ENCODE results near the gene LYPD6.
A peak's percentile ranks its signal among the peaks of the same experiment; 100 is the strongest.
"Not testable (repeated sequence)": the region's sequence is repeated elsewhere in the genome, so short reads cannot be mapped to it uniquely, and the experiment has no call there.

LYPD6 gene

DNA sequence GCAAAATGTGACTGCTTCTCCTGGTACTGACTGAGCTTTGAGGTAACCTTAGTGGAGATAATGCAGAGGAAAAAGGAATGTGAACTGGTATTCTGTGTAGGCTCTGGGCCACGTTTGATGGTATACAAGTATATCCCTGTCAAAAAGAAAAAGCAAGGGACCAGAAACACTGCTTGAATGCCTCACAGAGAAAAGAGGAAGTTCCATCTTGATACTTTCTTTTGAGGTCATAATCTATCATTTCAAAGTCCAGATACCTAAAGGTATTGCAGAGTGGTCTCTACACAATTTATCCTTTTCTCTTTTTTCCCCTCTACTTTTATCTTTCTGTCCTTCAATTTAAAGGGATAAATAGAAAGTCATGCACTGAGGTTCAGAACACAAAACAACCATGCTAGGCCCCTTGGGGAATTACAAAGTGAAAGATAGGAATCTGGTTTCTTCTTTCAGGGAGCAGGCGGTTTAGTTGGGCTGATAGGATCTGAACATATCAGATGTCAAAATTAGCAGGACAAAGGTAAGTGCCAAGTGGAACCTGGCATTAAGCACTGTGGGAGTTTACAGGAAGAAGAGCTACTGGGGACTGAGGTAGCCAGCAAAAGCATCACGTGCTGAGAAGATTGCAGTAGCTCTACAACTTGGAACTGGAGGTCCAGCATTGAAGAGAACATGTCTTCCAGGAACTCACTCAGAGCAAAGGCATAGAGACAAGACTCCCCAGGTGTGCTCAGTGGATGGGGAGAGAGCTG lies 121.2 kb downstream of the LYPD6 start:
- DNase-seq: no peak

DNA sequence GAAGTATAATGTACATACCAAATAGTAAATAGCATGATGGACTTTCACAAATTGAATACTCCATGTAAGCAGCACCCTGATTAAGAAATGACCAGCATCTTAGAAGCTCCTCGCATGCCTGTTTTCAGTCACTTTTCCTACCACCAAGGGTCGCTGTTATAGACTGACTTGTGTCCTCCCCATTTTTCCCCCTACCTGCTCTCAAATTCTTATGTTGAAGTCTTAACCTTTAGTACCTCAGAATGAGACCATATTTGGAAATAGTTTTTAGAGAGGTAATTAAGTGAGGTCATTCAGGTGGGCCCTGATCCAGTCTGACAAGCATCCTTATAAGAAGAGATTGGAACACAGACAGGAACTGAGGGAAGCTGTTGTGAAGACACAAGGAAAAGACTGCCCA lies 125.9 kb downstream of the LYPD6 start:
- DNase-seq: no peak

DNA sequence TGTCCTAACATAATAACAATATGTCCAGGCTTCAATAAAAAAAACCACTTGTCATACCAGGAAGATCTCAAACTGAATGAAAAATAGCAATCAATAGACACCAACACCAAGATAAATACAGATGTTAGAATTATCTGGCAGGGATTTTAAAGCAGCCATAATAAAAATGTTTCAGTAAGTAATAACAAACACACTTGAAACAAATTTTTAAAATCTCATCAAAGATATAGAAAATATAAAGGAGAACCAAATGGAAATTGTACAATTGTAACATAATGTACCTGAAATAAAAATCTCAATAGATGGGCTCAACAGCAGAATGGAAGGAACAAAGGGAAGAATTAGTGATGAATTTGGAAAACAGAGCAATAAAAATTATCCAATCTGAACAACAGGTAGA lies 128.1 kb downstream of the LYPD6 start:
- DNase-seq: no peak

DNA sequence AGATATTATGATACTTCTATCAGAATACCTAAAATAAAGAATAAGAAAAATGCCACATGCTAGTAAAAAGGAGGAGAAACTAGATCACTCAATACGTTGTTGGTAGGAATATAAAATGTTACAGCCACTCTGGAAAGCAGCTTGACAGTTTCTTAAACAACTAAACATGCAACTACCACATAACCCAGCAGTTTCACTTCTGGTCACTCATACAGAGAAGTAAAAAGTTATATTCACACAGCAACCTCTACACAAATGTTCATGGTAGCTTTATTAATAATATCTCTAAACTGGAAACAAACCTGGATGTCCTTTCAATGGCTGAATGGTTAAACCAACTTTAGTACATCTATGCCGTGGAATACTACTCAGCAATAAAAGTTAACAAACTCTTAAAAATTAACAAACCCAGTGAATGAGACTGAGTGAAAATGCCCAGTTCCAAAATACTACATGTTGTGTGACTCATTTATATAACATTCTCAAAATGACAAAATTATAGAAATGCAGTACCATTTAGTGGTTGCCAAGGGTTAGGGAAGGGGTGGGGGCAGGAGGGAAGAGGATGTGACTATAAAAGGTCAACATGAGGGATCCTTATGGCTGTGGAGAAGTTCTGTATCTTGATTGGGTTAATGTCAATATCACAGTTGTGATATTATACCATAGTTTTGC lies 133.1 kb downstream of the LYPD6 start:
- DNase-seq: no peak

DNA sequence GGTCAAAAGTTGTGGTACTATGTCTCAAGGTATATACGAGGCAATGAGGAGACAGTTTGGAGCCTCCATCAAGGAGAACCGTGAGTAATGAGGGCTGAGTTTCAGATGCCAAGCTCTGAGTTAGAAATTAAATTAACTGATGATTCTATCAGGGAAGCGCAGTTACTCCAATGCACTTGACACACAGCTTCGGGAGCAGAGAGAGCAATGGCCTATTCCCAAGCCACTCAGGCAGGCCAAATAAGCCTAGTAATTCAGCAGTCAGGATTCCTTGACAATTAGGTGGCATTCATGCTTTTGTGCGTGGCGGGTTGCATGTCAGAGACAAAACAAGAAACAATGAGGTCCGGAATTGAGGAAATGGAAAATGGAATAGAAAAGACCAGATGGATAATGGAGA lies 134.0 kb downstream of the LYPD6 start:
- DNase-seq: no peak

DNA sequence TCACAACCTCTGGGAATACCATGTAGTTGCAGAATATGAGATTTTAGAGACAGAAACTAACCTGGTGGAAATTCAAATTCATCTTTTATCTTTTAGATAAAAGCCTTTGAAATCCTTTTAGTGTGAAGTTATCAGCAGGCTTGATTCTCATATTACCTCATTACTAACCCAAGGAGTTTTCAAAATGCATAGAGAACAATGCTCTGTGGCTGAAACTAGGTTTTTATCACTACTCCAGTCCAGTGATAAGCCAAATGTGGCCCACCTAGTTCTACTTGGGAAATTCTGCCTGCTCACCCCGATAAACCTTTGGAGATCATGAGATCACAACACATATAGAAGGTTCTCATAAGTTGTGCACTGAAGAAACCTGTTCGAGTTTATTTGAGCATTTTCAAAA lies 135.5 kb downstream of the LYPD6 start:
- no peak for DNase-seq

DNA sequence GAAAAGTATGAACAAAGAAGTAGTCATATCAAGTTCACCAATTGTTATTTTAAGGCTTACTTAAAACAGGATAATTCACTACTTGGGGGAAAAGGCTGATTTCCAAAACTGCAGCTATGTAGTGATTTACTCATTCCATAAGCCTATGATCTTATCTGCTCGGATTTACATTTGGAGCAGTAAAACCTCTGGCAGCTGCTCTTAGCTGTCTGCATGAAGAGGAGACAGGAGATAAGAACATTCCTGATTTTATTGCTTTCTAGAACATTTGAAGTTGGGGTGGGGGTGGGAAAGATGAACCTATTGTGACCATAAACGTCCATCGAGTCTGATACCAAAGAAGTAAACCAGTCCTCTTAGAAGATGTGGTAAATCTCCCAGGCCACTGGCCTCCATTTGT lies 136.2 kb downstream of the LYPD6 start:
- no peak for DNase-seq

DNA sequence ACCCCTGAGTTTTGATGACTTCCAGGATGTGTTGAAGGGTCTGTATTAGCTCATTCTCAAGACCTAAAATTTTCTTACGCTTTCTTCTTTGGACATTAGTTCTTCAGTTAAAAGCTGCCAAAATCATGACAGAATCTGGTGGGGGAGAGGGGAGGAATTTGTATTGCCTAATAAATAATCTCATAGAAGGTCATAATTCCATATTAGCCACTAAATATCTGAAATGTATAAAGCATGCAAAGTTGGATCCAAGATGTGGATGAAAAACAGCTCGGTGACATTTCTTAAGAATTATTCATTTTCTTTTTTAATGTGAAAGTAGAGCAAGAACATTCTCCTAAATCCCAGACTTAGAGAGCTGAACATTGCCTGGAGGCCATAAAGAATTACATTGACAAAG lies 137.0 kb downstream of the LYPD6 start:
- DNase-seq: no peak

DNA sequence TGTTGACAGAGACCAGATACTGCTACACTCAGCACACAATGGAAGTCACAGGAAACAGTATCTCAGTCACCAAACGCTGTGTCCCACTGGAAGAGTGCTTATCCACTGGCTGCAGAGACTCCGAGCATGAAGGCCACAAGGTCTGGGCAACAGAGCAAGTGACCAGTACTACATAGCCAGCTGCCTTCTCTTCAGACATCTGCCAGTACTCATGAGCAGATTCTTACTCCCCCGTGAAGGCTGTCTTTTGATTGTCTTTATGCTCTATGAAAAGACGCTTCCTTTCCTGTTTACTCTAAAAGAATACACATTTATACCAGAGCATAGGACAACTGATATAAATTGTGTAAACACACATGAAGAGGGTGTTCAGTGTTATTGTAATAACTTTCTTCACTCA lies 138.2 kb downstream of the LYPD6 start:
- no peak for DNase-seq

DNA sequence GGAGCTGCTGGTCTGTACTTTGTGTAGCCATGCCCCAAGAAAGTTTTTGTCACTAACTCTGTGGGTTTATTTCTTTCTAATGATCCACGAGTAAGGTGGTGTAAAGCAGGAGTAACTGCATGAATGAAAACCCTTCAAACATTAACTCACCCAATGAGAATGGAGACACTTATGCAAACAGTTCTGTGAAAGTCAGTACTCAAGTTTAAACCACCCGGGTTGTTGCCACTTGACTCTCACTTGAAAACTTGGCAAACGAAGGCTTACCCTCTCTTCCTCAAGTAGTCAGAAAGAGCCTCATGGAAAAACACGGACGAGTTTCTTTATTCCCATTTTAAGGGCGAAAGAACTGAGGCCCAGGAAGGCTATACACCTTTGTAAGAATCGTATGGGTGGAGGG lies 139.7 kb downstream of the LYPD6 start:
- no peak for DNase-seq

DNA sequence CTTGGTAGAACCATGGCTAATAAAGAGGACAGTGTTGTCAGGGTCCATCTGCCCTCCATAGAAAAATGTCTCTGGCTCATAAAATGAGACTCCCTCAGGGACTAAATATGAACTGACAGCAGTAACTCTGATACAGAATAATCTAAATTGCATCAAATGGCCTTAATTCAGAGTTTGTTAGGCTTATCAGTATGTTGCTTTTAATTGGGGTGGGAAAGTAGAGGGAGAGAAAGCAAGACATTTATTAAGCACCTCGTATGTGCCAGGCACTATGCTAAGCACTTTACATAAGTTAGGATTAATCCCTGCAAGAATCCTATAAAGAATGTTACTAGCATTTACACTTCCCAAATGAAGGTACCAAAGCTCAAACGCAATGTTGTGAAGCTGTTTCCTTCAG lies 142.0 kb downstream of the LYPD6 start:
- DNase-seq: no peak

DNA sequence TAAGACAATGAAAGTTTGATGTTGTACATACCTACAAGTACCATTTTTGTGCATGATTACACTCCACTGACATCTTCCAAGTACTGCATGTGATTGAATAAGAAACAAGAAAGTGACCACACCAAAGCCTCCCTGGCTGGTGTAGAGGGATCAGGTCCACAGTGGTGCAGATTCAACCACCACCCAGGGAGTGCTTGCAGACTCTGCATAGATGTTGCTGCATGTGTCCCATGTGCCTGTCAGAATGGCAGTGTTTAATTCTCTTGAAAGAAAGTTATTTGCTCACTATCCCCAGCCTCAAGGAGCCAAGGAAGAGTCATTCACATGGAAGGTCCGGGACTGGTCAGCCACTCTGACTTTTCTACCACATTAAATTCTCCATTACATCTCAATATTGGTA lies 142.7 kb downstream of the LYPD6 start:
- DNase-seq: no peak

DNA sequence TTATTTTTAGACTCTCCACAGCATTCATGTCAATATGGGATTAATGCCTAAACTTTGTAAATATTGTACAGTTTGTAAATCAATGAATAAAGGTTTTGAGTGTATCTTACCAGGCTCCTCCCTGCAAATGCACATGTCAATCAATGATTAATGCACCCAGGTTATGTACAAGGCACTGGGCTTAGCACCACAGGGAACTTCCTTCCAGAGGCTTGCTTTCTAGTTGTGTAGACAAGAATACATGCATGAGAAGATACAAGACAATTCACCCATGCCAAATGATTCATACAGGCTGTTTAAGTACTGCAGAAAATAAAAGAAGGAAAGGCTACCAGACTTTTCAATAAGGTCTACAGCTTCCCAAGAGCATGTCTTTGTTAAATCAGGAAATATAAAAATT lies 143.1 kb downstream of the LYPD6 start:
- DNase-seq: no peak

DNA sequence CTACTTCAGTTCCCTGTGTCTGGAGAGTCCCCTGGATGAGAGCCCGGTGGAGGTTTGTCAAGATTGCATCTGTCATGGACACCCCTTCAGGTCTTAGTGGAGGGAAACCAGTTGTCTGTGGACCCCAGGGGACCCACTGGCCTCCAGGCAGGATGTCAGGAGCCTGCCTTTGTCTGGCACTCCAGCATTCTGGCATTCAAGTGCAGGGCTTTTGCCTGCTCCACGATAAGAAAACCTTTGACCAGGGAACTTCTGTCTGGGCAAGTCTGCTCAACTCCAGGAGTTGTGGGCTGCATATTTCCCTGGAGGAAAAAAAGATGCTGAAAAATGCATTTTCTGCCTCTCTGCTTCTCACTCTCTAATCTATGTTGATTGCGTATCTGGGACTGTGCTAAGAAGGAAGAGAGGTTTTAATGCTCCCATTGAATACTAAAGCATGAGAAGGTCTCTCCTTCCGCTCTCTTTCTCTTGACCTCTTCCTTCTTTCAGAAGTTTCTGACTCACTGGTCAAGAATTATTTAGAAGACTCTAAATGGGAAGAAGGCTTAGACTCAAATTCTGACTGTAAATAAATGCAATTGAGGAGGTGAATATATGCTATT lies 152.7 kb downstream of the LYPD6 start:
- no peak for DNase-seq

DNA sequence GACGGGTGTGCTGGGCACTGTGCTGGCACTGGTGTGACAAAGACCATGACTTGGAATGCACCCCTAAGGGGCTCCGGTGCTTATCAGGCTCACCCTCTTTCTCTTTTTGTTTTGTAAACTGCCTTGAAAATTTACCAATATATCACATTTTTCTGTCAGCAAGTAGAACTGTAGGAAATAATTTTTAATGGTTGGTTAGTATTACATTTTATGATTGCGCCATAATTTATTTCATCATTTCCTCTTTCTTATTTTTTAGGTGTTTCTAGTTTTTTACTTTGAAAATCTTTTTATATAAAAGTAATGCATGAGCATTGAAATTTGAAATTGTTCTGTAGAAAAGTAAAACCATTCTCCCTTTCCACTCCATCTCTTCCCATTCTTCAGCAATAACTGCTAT lies 156.3 kb downstream of the LYPD6 start:
- DNase-seq: no peak

DNA sequence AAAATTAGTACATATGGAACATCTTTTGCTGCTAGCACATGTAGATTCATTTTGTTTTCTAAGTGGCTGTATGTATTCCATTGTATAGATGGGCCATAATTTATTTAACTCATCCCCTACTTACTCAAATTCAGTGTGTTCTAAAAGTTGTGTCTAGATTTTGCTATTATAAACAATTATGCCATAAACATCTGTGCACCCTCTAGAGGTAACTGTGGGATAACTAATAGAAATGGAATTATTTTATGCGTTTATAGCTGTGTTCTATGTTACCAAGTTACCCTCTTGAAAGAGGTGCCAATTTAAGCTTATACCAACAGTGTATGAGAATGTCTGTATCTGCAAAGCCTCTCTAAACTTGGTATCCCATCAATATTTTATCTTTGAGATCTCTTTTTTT lies 156.8 kb downstream of the LYPD6 start:
- no peak for DNase-seq

DNA sequence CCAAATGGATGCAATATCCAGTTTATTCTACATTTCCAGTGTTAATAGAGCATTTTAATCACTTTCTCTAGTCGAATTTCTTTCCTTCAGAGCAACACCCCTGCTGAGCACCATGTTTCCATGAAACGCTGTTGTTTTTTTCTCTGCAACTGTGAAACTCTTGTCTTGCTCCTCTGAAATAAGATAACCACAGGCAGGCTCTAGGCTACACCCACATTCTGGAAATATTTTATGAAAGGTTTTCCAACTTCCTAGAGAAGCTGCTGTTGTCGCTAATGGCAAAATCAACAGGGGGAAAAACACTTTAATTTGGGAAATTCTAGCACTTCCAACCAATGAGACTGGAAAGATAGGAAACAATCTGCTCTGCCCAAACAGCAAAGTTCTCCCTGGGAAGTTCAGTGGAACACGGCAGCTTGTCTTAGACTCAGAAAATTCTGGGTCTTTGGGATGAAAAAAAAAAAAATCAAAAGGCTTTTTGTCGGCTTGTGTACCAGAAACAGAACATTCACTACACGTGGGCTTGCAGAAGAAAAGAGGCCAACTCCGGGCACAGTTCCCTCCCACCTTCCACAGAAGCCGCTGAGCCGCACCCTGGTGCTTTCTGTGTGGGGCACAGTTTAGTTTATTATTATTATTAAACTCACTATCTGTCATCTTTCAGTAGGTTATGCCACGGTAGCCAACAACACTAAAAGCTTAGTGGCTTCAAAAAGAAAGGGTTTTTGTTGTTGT lies 158.5 kb downstream of the LYPD6 start:
- DNase-seq: peak in 16 of 56 donors; percentile 0 to 36 (median 11)

DNA sequence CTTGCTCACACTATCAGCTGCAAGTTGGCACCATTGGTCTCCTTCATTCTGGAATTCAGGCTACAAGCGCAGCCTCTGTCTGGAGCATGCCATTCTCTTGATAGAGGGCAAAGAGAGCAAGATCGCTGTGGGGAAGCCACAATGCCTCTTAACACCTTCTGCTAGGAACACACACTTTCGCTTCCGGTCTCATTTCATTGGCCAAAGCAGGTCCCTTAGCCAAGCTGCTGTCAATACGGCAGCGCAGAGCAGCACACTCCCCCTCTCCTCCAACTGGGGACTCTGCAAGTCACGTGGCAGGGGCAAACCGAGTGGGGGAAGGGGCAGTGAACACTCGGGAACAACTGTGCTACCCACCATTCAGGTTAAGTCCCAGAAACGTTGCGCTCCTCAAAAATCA lies 159.1 kb downstream of the LYPD6 start:
- DNase-seq: peak in 19 of 56 donors; percentile 2 to 30 (median 9)

DNA sequence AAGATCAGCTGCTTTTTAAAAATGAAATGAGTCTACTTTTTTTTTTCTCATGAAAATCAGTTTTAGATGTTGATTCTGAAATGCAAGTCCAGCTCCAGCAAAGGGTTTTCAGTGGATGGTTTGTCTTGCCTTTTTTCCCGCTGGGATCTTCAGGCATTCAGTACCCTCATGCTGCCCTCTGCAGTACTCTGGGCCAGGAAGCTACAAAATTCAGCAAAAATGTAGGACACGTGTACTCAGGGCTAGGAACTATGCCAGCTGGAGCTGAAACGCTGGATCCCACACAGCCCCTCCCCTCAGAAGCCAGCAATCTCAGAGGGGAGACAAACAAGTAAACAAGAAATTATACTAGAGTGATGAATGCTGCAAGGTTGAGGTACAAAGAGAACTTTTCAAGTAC lies 159.9 kb downstream of the LYPD6 start:
- peak in 30 of 56 donors; percentile 1 to 51 (median 12) for DNase-seq

DNA sequence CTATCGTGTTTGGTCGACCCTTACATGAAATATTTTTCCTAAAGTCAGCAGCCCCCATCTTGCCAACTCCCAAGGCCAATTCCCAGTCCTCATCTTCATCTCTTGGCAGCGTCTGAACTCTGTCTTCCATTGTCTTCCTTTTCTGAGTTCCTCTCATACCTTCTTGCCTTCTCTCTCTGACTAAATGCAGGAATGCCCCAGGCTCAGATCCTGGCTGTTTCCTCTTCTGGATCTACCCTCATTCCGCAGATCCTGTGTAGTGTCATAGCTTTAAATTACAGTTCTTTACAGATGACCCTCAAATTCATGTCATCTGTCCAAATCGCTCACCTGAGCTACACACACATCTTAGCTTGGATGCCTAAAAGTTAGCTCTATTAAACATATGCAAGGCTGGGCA lies 162.5 kb downstream of the LYPD6 start:
- no peak for DNase-seq

DNA sequence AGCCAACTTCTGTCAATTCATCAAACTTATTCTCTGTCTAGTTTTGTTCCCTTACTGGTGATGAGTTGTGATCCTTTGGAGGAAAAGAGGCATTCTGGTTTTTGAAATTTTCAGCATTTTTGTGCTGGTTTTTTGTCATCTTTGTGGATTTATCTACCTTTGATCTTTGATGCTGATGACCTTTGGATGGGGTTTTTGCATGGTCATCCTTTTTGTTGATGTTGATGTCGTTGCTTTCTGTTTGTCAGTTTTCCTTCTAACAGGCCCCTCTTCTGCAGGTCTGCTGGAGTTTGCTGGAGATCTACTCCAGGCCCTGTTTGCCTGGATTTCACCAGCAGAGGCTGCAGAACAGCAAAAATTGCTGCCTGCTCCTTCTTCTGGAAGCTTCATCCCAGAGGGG lies 168.8 kb downstream of the LYPD6 start:
- DNase-seq: not testable (repeated sequence)

DNA sequence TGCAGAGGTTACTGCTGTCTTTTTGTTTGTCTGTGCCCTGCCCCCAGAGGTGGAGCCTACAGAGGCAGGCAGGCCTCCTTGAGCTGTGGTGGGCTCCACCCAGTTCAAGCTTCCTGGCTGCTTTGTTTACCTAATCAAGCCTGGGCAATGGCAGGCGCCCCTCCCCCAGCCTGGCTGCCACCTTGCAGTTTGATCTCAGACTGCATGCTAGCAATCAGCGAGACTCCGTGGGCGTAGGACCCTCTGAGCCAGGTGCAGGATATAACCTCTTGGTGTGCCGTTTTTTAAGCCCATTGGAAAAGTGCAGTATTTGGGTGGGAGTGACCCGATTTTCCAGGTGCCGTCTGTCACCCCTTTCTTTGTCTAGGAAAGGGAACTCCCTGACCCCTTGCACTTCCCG lies 176.4 kb downstream of the LYPD6 start:
- DNase-seq: not testable (repeated sequence)

Measured in nucleus accumbens (tissue), 56 donors.